Raji (cell line): ENCODE results near the gene RASGEF1C.

Experiments
- POLR2A ChIP-seq: IDR thresholded peaks from 2 replicates; pipeline ENCODE4 v1.6.1; 2011; ENCODE audit warnings: low read depth, low read length, control low read depth; ENCODE audit not compliant: insufficient read depth

Gene RASGEF1C

DNA sequence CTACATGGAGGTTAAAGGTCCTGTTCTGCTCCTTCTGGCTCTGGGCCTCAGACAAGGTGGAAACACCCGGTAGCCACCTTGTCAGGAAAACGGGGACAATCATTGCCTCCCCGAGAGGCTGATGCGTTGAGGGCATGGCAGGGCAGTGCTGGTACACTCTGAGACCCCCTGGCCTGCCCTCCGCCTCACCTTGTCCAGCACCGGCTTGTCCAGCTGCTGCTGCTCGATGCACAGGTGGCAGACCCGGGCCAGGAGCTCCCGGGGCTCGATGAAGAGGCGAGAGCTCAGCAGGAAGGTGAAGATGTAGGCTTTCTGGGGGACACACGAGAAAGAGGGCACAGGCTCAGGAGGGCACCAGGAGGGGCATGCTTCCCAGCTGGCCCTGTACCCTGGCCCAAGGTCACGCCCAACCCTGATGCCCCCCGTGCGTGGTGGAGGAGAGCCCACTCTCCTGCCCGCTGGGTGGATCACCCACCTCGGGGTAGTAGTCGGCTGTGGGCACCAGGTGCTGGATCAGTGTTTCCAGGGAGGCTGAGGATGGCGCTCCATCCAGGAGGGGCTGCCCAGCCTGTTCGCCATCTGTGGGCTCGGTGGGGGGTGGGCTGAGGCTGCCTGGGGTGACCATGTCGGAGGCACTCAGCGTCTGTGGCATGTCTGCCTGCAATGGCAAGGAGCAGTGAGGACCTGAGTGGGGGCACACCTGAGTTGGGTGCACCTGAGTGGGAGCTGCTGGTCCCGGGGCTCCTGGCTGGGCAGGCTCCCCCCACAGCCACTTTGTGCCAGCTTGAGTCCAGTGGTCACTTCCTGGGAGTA, 71.4 kb downstream of the RASGEF1C start:
- no peak for TF ChIP-seq POLR2A

- TF ChIP-seq POLR2A, result no peak
Measured at GRCh38 chr5:180136630-180137381, 72.2 kb downstream of the RASGEF1C start.

GRCh38 chr5:180135967-180136629, 72.9 kb downstream of the RASGEF1C start:
- TF ChIP-seq POLR2A, result no peak

DNA sequence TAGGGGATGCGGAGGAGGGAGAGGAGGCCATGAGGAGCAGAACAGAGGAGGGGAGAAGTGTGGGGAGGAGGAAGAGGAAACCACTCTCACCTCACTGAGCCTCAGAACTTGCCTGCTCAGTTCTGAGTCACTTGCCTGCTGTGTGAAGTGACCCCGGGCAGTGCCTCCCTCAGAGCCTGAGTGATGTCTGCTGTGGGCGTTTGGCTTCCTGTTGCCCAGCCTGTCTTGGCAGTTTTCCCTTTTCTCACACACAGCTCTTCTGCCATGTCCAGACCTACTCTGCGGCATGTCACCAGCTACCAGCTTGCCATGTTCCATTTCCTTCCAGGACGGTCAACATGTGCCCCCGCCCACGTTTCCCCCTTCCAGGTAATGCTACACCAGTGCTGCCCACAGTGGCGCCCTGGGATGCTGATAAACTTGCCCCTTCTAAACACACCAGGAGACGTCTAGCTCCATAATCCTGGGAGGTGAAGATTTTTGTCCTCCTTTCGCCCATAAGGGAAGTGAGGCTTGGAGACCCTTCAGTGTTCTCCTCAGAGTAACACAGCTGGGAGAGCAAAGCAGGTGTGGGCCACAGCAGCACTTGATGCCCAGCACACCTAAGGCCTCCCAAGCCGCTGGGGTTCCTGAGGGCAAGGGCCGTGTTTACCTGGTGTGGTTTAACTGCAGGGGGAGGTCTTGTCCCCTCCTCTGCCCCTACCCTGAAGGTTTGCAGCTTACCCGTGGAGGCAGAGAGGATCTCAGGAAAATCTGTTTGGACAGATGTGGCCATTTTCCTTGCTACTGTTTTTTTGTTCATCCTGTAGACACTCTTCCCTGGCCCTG, 73.7 kb downstream of the RASGEF1C start:
- TF ChIP-seq POLR2A, result no peak

GRCh38 chr5:180133971-180134508, 75.0 kb downstream of the RASGEF1C start:
- no peak for TF ChIP-seq POLR2A

- TF ChIP-seq POLR2A, result no peak
Measured at GRCh38 chr5:180133551-180133950, 75.5 kb downstream of the RASGEF1C start.

- no peak for TF ChIP-seq POLR2A
Measured at GRCh38 chr5:180133060-180133459, 76.0 kb downstream of the RASGEF1C start.

DNA sequence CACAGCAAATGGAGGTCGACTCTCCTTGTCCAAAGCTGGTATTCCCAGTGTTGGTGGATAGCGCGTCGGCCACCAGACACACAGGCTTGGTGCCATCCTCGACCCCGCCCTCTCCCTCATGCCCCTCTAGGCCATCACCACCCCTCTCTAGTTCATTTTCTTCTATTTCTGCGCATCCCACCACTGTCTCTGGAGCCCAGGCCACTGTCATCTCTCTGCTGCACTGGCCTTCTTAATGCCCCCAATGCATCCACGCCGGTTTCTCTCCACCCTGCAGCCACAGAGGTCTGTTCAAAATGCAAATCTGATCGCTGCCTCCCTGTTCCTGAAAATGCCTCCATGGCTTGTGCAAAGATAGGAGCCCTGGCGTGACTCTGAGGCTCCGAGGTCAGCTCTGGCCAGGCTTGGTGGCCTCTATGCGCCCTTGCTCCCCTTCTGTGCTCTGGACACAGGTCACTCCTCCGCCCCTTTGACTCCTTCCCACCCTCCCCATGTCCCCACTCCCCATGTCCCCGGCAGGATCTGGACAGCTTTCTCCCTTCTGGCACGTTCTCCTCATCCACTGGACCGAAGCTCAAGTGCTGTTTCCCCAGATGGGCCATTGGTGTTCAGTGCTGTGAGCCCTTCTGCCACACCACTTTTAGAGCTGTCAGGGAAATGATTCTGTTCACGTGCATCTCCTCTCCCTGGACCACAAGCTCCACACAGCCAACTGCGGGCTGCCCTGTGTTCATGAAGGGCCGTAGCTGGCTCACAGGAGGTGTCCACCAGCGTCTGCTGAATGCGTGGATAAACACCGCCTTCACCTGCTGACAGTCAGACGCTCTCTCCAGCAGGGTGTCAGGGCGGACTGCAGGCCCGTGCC, 77.9 kb downstream of the RASGEF1C start:
- no peak for TF ChIP-seq POLR2A

DNA sequence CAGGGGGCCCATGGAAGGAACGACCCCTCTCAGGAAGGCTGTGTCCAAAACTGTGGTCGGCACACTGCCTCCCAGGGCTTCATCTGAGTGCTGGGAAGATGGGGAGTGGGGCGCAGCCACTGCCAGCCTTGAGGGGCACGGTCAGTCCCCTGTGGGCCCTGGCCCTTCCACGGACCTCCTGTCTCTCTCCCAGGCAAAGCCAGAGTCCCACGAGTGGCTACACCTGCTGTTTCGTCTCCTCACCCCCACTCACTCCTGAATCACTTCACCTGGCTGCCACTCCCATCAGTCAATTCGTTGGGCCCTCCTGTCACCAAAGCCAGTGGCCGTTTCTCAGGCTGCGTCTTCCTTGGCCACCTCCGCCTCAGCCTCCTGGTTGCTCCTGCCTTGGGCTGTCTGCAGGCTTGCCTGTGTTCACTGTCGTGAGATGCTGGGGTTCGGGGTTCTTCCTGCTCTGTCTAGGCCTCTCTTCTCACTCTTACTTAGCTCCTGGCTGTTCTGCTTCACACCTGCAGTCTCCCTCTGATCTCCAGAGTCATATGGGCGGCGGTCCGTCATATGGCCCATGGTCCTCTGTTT, 78.6 kb downstream of the RASGEF1C start:
- TF ChIP-seq POLR2A, result no peak

- TF ChIP-seq POLR2A, result no peak
Measured at GRCh38 chr5:180129291-180130190, 79.5 kb downstream of the RASGEF1C start.

DNA sequence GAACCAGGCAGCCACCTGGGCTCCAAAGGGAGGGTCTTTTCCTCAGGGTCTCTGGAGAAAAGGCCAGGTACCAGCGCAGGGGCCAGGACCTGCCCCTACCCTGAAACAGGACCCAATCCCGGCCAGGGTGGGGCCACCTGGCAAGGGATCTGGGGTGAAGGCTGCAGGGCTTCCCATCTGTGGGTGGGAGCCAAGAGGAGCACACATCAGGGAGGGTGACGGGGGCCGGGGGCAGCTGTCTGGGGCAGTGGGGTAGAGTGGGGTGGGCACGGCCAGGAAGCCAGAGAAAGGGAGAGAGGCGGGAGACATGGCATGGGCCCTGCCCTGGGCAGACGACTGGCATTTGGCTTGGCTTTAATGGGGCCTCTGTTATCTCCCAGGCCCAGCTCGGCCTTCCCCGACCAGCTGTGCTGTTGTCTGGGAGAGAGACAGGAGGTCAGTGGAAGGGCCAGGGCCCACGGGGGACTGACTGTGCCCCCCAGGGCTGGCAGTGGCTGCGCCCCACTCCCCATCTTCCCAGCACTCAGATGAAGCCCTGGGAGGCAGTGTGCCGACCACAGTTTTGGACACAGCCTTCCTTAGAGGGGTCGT, 80.2 kb downstream of the RASGEF1C start:
- TF ChIP-seq POLR2A, result no peak

DNA sequence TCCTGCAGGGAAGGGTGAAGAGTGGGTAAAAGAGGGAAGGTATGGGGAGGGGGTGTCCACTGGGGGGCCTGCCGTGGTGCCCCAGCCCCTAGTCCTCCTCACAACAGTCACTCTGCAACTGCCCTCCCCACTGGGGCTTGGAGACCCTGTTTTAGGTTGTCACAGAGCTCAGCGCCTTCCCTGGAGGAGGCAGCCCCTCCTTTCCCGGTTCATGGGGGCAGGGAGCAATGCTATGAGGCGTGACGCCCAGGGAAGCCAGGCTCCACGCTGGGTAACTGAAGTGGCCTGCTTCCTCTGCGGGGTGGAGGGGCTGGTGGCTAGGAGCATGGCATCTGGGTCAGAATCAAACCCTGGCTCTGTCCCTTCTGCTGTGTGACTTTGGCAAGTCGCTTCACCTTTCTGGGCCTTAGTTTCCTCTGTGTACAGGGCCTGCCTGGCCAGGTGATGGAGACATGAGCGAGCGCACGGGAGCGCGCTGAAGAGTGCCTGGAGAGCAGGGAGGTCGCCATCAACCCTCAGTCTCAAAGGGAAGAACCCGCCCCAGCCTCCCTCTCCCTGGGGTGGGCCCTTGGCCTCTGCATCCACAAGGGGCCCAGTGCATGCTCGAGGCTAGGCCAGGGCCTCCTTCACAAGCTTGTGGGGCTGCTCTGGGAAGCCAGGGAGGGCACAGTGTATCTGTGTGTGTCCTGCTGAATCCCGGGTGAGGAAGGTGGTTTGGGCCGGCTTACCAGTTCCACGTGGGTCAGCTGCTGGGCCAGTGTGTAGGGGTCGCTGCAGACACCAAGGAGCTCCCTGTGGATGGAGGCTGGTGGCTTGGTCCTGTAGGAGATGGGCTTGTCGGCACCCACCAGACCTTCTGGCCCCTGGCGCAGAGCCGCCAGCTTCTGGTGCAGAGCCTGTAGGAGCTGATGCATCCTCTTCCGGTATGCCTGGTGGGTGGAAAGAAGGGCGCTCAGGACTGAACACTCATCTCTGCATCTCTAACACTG, 81.0 kb downstream of the RASGEF1C start:
- no peak for TF ChIP-seq POLR2A
